Kidney (tissue), 14 donors: ENCODE measurements around the gene CDH12. TPM values are rescaled to one million over a fixed set of nuclear protein-coding genes. Genes with fewer than 3 reads are reported as not detected.

Experiments used
- DNase-seq, 5 donors: peaks; one replicate each; pipeline ENCODE4 v3.0.0-alpha.2; 2013 to 2020
- FAIRE-seq: peaks from 2 replicates; lab custom pipeline; 2012; peaks lifted over from hg19 to GRCh38; lab: Jason Lieb, UNC
- H3K27ac ChIP-seq, 2 donors: one replicate each; pipeline ENCODE4 v1.7.0; 2013; ENCODE audit warnings: low read depth in 2 of 2, low read length in 2 of 2, inconsistent platforms in 1 of 2
- H3K27me3 ChIP-seq: one replicate; pipeline ENCODE4 v1.7.1; 2013; ENCODE audit warnings: low read length, inconsistent platforms; ENCODE audit not compliant: control insufficient read depth, insufficient read depth
- H3K36me3 ChIP-seq, 3 donors: one replicate each; pipeline versions ENCODE4 v1.7.0 to v1.7.1; 2013; ENCODE audit warnings: low read length in 3 of 3, control low read depth in 1 of 3, inconsistent platforms in 1 of 3; ENCODE audit not compliant: insufficient read depth in 3 of 3, control insufficient read depth in 2 of 3
- H3K4me1 ChIP-seq, 3 donors: one replicate each; pipeline versions ENCODE4 v1.7.0 to v1.7.1; 2013; ENCODE audit warnings: low read length in 3 of 3, inconsistent platforms in 1 of 3, low read depth in 1 of 3; ENCODE audit not compliant: control insufficient read depth in 2 of 3, insufficient read depth in 2 of 3
- H3K4me3 ChIP-seq, 3 donors: one replicate each; pipeline versions ENCODE4 v1.7.0 to v1.8.1; 2013; ENCODE audit warnings: low read length in 3 of 3, control low read depth in 1 of 3, inconsistent platforms in 1 of 3
- H3K9ac ChIP-seq, 3 donors: one replicate each; pipeline versions ENCODE4 v1.7.0 to v1.7.1; 2013; ENCODE audit warnings: low read length in 3 of 3, control low read depth in 1 of 3, inconsistent platforms in 1 of 3
- H3K9me3 ChIP-seq, 3 donors: one replicate each; pipeline versions ENCODE4 v1.7.0 to v1.7.1; 2013; ENCODE audit warnings: low read length in 3 of 3, control low read depth in 1 of 3, inconsistent platforms in 1 of 3; ENCODE audit not compliant: control insufficient read depth in 2 of 3, insufficient read depth in 1 of 3
- CTCF ChIP-seq: IDR thresholded peaks from 3 replicates; pipeline ENCODE4 v1.5.1; 2012; ENCODE audit warnings: mild to moderate bottlenecking, moderate library complexity, borderline replicate concordance; ENCODE audit not compliant: insufficient read depth; ENCODE audit errors: extremely low read depth
- intact Hi-C: fragments of 100-400 bp; cut with DNase I; formaldehyde crosslinking; loops from one replicate; pipeline ENCODE4 v1.11.1; 2022
- polyA plus RNA-seq: library from polyadenylated mRNA; stranded (reverse); fragments of 350-450 nt; fragmentation: Illumina TruSeq; extraction: RNeasy Lipid Tissue Mini Kit (QIAGEN cat#74804); gene quantifications from one replicate; pipeline ENCODE4 v1.2.3, GENCODE V29; 2014; ENCODE audit warnings: low read depth, low replicate concordance; ENCODE audit not compliant: insufficient read depth
- total RNA-seq: library from RNA; stranded (reverse); fragmentation: NEBNext Ultra II Directional; extraction: Animal tissue kit (Norgen Biotek cat#: 25700); gene quantifications from one replicate; pipeline ENCODE4 v1.2.1, GENCODE V29; 2021
- donor health status: control.
- donor health status: control.
- donor health status: control.
- donor health status: control.
- donor health status: control.
- donor health status: DM: yes; HTN: yes; CAD: no.
- donor health status: Normal renal cell carcinoma (clear cell type).

The CDH12 gene
- total and polyA plus RNA-seq, 2 donors from 2014 or later, result 0.17 TPM; not detected in 1

DNA sequence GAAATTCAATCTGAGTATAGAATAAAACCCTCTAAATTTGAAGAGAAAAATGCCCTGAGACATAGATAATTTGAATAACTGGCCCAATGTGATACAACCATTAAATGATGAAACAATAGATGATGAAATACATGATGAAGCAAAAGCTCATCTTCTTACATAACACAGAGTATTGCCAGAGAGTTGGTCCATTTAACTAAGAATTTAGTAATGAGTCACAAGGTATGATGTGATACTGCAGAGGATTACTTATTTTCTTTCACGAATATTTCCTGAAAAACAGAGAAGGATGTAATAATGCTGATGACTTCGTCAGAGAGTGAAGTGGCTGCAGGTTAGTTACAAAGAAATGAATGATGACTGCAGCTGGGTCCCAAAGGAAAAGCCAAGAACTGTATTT, 379.3 kb downstream of the CDH12 start:
- no peaks in the 10 kb centered on the region for H3K9me3 ChIP-seq
- FAIRE-seq (no peak), DNase-seq (no peak)
- H3K4me1 ChIP-seq, result no peaks in the 10 kb centered on the region
- no peaks in the 10 kb centered on the region for H3K27me3 ChIP-seq
- TF ChIP-seq CTCF, result no peak
- no peaks in the 10 kb centered on the region for H3K36me3 ChIP-seq
- H3K27ac ChIP-seq, result no peak overlapping the region
- intact Hi-C loops, result no loop called here
- no peak overlapping the region for H3K4me3 ChIP-seq
- no peak overlapping the region for H3K9ac ChIP-seq

GRCh38 chr5:22471154-22471553, 382.0 kb downstream of the CDH12 start:
- Histone ChIP-seq H3K4me1 (no peaks in the 10 kb centered on the region), H3K27me3 (no peaks in the 10 kb centered on the region), H3K9me3 (no peaks in the 10 kb centered on the region), H3K4me3 (no peak overlapping the region), H3K27ac (no peak overlapping the region), H3K36me3 (no peaks in the 10 kb centered on the region), H3K9ac (no peak overlapping the region)
- intact Hi-C loops, result no loop called here
- no peak for FAIRE-seq
- DNase-seq, result no peak
- no peak for TF ChIP-seq CTCF

DNA sequence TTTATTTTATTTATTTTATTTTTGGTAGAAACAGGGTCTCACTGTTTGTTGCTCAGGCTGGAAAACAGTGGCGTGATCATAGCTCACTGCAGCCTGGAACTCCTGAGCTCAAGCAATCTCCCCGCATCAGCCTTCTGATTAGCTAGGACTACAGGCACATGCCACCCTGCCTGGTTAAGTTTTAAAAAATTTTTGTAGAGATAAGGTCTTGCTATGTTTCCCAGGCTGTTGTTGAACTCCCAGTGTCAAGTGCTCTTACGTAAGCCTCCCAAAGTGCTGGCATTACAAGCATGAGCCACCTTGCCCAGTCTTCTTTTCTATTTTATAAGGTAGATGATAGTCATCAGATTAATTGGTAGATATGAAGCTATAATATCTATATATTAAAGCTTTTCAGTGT, 382.7 kb downstream of the CDH12 start:
- no peak for TF ChIP-seq CTCF
- no peaks in the 10 kb centered on the region for H3K36me3 ChIP-seq
- H3K27me3 ChIP-seq, result no peaks in the 10 kb centered on the region
- intact Hi-C loops, result no loop called here
- no peak for FAIRE-seq
- DNase-seq, result no peak
- H3K9ac ChIP-seq, result no peak overlapping the region
- H3K4me1 ChIP-seq, result no peaks in the 10 kb centered on the region
- H3K27ac ChIP-seq, result no peak overlapping the region
- no peak overlapping the region for H3K4me3 ChIP-seq
- H3K9me3 ChIP-seq, result no peaks in the 10 kb centered on the region

DNA sequence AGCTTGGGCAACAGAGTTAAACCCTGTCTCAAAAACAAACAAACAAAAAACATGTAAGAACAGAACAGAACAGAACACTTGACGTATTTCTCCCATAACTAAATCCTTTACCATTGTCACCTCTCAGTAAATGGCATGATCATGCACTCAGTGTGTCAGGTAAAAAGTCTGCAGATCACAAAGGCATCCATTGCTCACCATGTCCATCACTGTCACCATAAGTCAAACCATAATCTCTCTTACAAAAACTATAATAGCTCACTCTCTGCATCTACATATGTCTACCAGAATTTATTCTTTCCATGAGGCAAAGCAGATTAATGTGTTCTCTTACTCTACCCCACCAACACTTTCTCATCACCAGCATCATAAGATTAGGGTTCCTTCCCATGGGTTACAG, 387.5 kb downstream of the CDH12 start:
- Histone ChIP-seq H3K4me1 (no peaks in the 10 kb centered on the region), H3K9me3 (no peaks in the 10 kb centered on the region), H3K27me3 (no peaks in the 10 kb centered on the region), H3K36me3 (no peaks in the 10 kb centered on the region), H3K27ac (no peak overlapping the region), H3K4me3 (no peak overlapping the region), H3K9ac (no peak overlapping the region)
- no peak for FAIRE-seq
- TF ChIP-seq CTCF, result no peak
- DNase-seq, result no peak
- intact Hi-C loops, result no loop called here
